Caco-2 (cell line): ENCODE data around the gene ANKRD13A. TPM values are rescaled to one million over a fixed set of nuclear protein-coding genes. Genes with fewer than 3 reads are reported as not detected.

ENCODE experiments used
- BruUV-seq: library from RNA; stranded (reverse); fragments of 400-500 nt; replicated peaks from 2 replicates; lab custom pipeline; 2021; lab: Mats Ljungman, UMichigan
- CTCF ChIA-PET: fragments of 300-600 bp; sonication (Branson Sonifier 250); formaldehyde crosslinking; loops from one replicate; lab custom pipeline; 2022; ENCODE audit warnings: antibody characterized with exemption; lab: Charles Lee
- POLR2A ChIA-PET: fragments of 300-600 bp; sonication (Branson Sonifier 250); formaldehyde crosslinking; loops from one replicate; lab custom pipeline; 2022; ENCODE audit warnings: antibody characterized with exemption; lab: Charles Lee
- DNase-seq, 2 experiments: peaks; one replicate each; pipeline versions ENCODE4 v3.0.0 to v3.0.0-alpha.2; 2020 to 2022
- H3K27me3 ChIP-seq: replicated peaks from 2 replicates; pipeline ENCODE4 v1.6.0; 2011; ENCODE audit warnings: low read length; ENCODE audit not compliant: control insufficient read depth, insufficient read depth
- H3K36me3 ChIP-seq: 2 replicates; pipeline ENCODE4 v1.5.1; 2011; ENCODE audit warnings: low read length; ENCODE audit not compliant: control insufficient read depth, insufficient read depth
- H3K4me1 ChIP-seq: fragments of 250-450 bp; sonication (Bioruptor Pico); 2 replicates; pipeline ENCODE4 v1.5.1; 2020; ENCODE audit warnings: mild to moderate bottlenecking
- H3K4me3 ChIP-seq: 2 replicates; pipeline ENCODE4 v1.5.1; 2011; ENCODE audit warnings: low read depth, mild to moderate bottlenecking, control low read depth, low read length
- H3K9me3 ChIP-seq: fragments of 250-450 bp; sonication (Bioruptor Pico); 2 replicates; pipeline ENCODE4 v1.5.1; 2020; ENCODE audit warnings: mild to moderate bottlenecking, moderate library complexity
- H3K27ac Mint-ChIP-seq: one replicate; pipeline ENCODE4 v1.8.0; 2022; ENCODE audit warnings: mixed read lengths; ENCODE audit not compliant: unreplicated experiment
- H3K27me3 Mint-ChIP-seq: one replicate; pipeline ENCODE4 v1.8.0; 2022; ENCODE audit warnings: mixed read lengths; ENCODE audit not compliant: insufficient read depth, unreplicated experiment
- H3K36me3 Mint-ChIP-seq: one replicate; pipeline ENCODE4 v1.8.0; 2022; ENCODE audit warnings: mild to moderate bottlenecking, mixed read lengths; ENCODE audit not compliant: insufficient read depth, unreplicated experiment
- H3K4me1 Mint-ChIP-seq: one replicate; pipeline ENCODE4 v1.8.0; 2022; ENCODE audit warnings: low read depth, mixed read lengths; ENCODE audit not compliant: unreplicated experiment
- H3K4me3 Mint-ChIP-seq: one replicate; pipeline ENCODE4 v1.8.0; 2022; ENCODE audit warnings: mild to moderate bottlenecking, moderate library complexity, mixed read lengths; ENCODE audit not compliant: unreplicated experiment
- H3K9me3 Mint-ChIP-seq: one replicate; pipeline ENCODE4 v1.8.0; 2022; ENCODE audit warnings: mixed read lengths; ENCODE audit not compliant: unreplicated experiment
- intact Hi-C: fragments of 100-400 bp; cut with micrococcal nuclease; formaldehyde crosslinking; loops from one replicate; pipeline ENCODE4 v1.10.0; 2022; ENCODE audit not compliant: unreplicated experiment
- total RNA-seq: library from RNA; stranded (reverse); gene quantifications from 2 replicates; pipeline ENCODE4 v1.2.3, GENCODE V29; 2022
- TF ChIP-seq, protein P1 (sequence below), 2 experiments: fragments of 200-600 bp in 1 of 2; IDR thresholded peaks; 1 replicate in 1 of 2; 2 replicates in 1 of 2; pipeline versions ENCODE4 v1.5.1 to v1.8.0; 2011 to 2022; ENCODE audit warnings: antibody characterized with exemption in 1 of 2, control low read depth in 1 of 2, inconsistent platforms in 1 of 2, low read depth in 1 of 2, low read length in 1 of 2, mild to moderate bottlenecking in 1 of 2, moderate library complexity in 1 of 2; ENCODE audit not compliant: insufficient read depth in 1 of 2, severe bottlenecking in 1 of 2, unreplicated experiment in 1 of 2

ANKRD13A gene
- total RNA-seq, 1 experiment from 2014 or later = 42.2 TPM

DNA sequence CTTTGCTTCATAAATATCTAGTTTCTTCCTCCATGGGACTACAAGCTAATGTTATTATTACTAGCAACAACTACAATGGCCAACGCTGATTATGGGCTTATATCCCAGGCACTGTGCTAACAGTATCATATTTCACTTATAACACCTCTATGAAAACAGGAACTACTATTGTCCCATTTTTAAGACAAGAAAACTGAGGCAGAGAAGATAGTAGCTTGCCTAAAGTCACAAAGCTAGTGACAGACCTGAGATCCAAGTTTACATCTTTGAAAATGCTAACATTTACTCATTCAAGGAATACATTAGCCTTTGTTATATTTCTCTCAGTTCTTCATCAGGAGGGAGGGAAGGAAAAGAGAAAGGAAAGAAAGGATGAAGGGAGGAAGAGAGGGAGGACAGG lies 35.9 kb upstream of the ANKRD13A start:
- no peak overlapping the region for H3K27ac Mint-ChIP-seq
- ChIA-PET POLR2A (no interaction called here), CTCF (no interaction called here)
- Histone ChIP-seq H3K4me3 (no peak overlapping the region), H3K36me3 (peaks cover 2% of the 10 kb centered on the region; the same call in 1 of the 2 replicates), H3K4me1 (no peaks in the 10 kb centered on the region), H3K27me3 (no peaks in the 10 kb centered on the region), H3K9me3 (no peaks in the 10 kb centered on the region)
- no peak overlapping the region for H3K4me3 Mint-ChIP-seq
- DNase-seq = no peak
- no peaks in the 10 kb centered on the region for H3K9me3 Mint-ChIP-seq
- intact Hi-C loops = no loop called here
- TF ChIP-seq, protein P1, sequence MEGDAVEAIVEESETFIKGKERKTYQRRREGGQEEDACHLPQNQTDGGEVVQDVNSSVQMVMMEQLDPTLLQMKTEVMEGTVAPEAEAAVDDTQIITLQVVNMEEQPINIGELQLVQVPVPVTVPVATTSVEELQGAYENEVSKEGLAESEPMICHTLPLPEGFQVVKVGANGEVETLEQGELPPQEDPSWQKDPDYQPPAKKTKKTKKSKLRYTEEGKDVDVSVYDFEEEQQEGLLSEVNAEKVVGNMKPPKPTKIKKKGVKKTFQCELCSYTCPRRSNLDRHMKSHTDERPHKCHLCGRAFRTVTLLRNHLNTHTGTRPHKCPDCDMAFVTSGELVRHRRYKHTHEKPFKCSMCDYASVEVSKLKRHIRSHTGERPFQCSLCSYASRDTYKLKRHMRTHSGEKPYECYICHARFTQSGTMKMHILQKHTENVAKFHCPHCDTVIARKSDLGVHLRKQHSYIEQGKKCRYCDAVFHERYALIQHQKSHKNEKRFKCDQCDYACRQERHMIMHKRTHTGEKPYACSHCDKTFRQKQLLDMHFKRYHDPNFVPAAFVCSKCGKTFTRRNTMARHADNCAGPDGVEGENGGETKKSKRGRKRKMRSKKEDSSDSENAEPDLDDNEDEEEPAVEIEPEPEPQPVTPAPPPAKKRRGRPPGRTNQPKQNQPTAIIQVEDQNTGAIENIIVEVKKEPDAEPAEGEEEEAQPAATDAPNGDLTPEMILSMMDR (IDR thresholded peaks at IDR 0.05; ENCODE audit: insufficient read depth in 1 of 2, low read depth in 1 of 2, low read length in 1 of 2, severe bottlenecking in 1 of 2, unreplicated experiment in 1 of 2) = no peak
- no peaks in the 10 kb centered on the region for H3K4me1 Mint-ChIP-seq
- H3K27me3 Mint-ChIP-seq = no peaks in the 10 kb centered on the region
- H3K36me3 Mint-ChIP-seq = peaks cover 7% of the 10 kb centered on the region
- no TSS peak for BruUV-seq

DNA sequence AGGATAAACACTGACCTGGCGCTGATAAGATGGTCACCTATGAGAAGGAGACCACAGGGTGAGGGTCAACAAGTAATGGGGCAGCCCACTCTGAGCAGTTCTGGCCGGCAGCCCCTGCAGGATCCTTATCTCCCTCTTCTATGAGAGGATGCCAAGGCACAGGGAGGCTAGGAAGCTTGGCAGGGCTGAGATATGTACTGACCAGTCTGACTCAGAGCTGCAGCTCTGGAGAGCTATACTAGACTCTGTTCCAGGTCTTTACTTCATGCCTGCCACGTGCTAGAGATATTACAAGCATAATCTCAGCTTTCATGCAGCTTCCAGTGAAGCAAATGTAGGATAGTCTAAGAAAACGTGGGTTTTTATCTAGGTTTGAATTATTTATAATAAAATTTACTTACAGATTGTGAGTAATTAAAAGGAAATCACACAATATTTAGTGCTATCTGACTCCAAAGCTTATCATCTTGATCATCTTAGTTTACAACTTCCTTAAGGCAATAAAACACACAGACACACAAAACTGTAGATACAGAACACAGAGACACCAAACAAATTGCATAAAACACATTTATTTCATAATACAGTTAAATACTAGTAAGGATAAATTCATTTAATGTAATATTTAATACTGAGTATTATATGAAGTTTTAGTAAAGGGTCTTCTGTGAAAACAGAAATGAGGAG lies 35.3 kb upstream of the ANKRD13A start:
- H3K27me3 ChIP-seq = no peaks in the 10 kb centered on the region
- ChIA-PET POLR2A (interaction anchor here (0.6 kb wide), 1 partner anchor 40 kb away, joined by 4 read pairs; no protein-coding TSS in a partner anchor), CTCF (no interaction called here)
- Mint-ChIP-seq H3K4me3 (no peak overlapping the region), H3K36me3 (peaks cover 7% of the 10 kb centered on the region), H3K9me3 (no peaks in the 10 kb centered on the region), H3K4me1 (no peaks in the 10 kb centered on the region), H3K27me3 (no peaks in the 10 kb centered on the region), H3K27ac (no peak overlapping the region)
- no peak for DNase-seq
- BruUV-seq = no TSS peak
- TF ChIP-seq, protein P1 (IDR thresholded peaks at IDR 0.05; ENCODE audit: insufficient read depth in 1 of 2, low read depth in 1 of 2, low read length in 1 of 2, severe bottlenecking in 1 of 2, unreplicated experiment in 1 of 2) = no peak
- no peaks in the 10 kb centered on the region for H3K4me1 ChIP-seq
- H3K4me3 ChIP-seq = no peak overlapping the region
- H3K9me3 ChIP-seq = no peaks in the 10 kb centered on the region
- intact Hi-C loops = no loop called here
- H3K36me3 ChIP-seq = peaks cover 2% of the 10 kb centered on the region; the same call in 1 of the 2 replicates

DNA sequence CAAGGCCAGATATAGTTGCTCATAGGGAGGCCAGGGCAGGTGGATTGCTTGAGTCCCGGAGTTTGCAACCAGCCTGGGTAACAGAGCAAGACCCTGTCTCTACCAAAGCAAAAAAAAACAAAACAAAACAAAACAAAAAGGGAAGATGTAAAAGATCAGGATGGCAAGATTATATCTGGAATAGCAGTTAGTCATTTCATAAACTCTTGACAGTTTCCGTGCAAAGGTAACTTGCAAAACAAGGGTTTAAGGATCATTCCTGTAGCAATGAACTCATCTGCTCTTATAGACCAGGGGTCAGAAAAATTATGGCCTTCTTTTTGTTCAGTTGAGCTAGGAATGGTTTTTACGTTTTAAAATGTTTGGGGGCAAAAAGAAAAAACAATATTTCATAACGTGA lies 32.7 kb upstream of the ANKRD13A start:
- no TSS peak for BruUV-seq
- POLR2A ChIA-PET = no interaction called here
- no peak overlapping the region for H3K4me3 ChIP-seq
- H3K4me1 ChIP-seq = no peaks in the 10 kb centered on the region
- Mint-ChIP-seq H3K9me3 (no peaks in the 10 kb centered on the region), H3K4me1 (no peaks in the 10 kb centered on the region), H3K27me3 (no peaks in the 10 kb centered on the region), H3K27ac (no peak overlapping the region), H3K4me3 (no peak overlapping the region), H3K36me3 (peaks cover 17% of the 10 kb centered on the region)
- no peak for DNase-seq
- intact Hi-C loops = no loop called here
- CTCF ChIA-PET = interaction anchor here (0.6 kb wide), 1 partner anchor 126 kb away, joined by 5 read pairs; no protein-coding TSS in a partner anchor
- TF ChIP-seq, protein P1 (IDR thresholded peaks at IDR 0.05; ENCODE audit: insufficient read depth in 1 of 2, low read depth in 1 of 2, low read length in 1 of 2, severe bottlenecking in 1 of 2, unreplicated experiment in 1 of 2) = no peak
- H3K9me3 ChIP-seq = no peaks in the 10 kb centered on the region
- no peaks in the 10 kb centered on the region for H3K27me3 ChIP-seq
- peaks cover 2% of the 10 kb centered on the region; the same call in 1 of the 2 replicates for H3K36me3 ChIP-seq
